Raji (cell line): ENCODE results near the gene SLC9A9.

Source experiments
- POLR2A ChIP-seq: IDR thresholded peaks from 2 replicates; pipeline ENCODE4 v1.6.1; 2011; ENCODE audit warnings: low read depth, low read length, control low read depth; ENCODE audit not compliant: insufficient read depth

SLC9A9 gene

DNA sequence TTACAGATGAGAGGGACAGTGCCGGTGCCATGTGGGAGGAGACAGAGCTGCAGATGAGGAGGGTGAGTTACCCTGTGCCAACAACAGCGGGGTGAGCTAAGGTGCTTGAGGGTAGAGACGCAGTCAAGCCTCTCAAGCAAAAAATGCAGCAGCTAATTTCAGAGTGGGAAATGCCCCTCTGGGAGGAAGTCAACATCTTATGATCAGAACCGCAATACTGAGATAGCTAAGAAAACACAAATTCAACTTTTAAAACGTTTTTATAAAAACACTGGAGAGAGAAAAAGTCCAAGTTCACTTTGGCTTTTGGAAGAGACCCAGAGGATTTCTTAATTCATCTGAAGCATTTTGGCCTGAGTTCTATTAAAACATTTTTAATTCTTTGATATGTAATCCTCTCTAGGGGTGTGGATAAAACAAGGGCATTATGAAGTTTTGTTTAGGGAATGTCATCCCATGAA, 319.2 kb downstream of the SLC9A9 start:
- no peak for TF ChIP-seq POLR2A

- no peak for TF ChIP-seq POLR2A
Measured at GRCh38 chr3:143526011-143526545, 322.2 kb downstream of the SLC9A9 start.

DNA sequence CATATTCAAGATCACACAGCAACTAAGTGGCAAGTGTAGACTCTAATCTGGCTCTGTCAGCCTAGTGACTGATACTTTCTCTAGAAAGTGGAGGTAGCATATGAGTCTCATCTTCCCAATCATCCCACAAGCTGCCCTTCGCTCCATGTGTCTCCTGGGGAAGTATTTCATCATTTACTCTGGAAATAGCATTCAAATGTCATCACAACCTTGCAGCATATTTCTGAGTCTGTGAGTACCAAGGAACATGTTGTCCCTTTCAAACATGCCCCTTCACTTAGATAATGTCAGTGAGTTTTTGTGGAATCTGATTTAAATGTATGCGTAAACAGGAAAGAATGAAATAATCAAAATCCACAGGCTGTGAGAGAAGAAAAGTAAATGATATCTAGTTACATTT, 322.9 kb downstream of the SLC9A9 start:
- TF ChIP-seq POLR2A: no peak

DNA sequence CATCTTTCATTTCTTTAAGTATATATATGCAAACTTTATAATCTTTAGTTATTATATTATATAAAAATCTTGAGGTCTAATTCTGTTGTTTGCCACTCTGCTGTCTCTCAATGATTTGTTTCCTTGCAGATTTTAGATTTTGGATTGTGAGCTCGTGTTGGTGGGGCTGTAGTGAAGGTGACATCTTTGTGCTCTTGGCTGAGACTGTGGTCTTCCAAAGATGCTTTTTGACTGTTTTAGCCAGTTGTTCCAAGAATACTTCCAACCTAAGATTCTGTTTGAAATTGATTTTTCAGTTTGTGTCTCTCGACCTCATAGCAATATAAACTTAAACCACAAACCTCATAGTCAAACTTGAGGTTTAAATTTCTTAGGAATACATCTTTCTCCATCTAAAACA, 326.5 kb downstream of the SLC9A9 start:
- TF ChIP-seq POLR2A: no peak

DNA sequence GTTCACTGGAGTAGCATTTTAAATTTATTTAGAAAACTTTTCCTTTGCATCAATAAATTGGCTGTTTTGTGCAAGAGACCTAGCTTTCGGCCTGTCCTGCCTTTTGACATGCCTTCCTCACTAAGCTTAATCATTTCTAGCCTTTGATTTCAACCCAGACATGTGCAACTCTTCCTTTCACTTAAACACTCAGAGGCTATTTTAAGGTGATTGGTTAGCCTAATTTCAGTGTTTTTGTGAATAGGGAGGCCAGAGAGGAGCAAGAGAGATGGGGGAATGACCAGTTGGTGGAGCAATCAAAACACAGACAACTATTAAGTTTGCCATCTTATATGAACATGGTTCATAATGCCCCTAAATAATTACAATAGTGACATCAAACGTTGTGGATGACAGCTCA, 333.4 kb downstream of the SLC9A9 start:
- TF ChIP-seq POLR2A: no peak

DNA sequence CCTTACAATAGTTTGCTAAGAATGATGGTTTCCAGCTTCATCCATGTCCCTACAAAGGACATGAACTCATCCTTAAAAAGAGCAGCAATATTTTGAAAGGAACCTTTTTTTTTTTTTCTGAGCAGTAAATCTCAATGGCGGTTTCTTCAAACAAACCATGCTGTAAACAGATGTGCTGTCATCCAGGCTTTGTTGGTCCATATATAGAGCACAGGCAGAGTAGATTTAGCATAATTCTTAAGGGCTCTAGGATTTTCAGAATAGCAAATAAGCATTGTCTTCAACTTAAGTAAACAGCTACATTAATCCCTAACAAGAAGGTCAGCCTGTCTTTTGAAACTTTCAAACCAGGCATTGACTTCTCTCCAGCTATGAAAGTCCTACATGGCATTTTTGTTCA, 334.2 kb downstream of the SLC9A9 start:
- TF ChIP-seq POLR2A: no peak

DNA sequence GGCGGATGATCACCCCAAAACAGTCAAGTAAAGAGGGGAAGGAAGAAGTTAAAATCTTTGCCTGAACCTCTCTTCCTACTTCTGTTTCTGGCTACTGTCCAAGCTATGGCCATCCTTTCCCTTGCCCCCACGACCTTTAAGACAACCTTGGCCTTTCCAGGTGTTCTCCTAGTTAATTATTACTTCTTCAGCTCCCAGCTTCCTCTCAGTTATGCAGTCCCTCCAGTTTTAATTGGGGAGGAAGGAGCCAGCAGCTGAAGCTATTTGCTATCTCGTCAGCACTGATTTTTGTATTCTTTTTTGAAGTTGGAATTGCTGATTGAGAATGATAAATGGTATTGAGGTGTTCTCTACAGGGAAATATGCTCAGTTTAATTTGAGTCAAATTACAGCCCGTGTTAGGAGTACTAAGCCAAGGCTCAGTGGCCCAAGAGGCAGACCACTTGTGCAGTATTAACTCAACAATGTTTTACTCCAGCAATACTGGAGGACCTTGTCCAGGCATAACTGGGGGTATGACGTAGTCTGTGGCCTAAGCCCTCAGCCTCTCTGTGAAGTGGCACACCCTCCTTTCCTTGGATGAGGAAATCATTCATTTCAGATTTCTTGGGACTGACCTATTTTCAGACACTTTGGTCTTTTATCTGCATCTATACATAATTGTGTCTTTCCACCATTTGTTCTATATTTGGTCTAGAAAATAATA, 336.9 kb downstream of the SLC9A9 start:
- no peak for TF ChIP-seq POLR2A

DNA sequence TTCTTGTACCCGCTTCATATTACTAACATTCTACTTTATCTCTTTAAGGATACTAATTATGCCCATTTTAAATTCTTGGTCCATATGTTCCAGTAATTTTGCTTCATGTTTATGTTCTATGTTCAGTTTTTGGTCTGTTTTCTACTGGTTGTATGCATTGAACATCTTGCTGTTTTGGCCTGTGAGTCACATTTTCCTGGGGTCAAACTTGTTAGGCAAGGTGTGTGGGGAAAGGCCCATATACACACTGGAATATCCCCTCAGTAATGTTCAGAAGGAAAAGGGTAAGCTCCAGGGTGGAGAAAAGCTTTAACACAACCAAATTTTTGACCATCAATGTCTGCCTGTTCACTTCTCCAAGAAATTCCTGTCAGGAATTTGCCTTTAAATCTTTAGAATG, 337.7 kb downstream of the SLC9A9 start:
- no peak for TF ChIP-seq POLR2A

- TF ChIP-seq POLR2A: no peak
Measured at GRCh38 chr3:143507735-143508580, 340.3 kb downstream of the SLC9A9 start.

- TF ChIP-seq POLR2A: no peak
Measured at GRCh38 chr3:143506190-143506589, 342.1 kb downstream of the SLC9A9 start.

DNA sequence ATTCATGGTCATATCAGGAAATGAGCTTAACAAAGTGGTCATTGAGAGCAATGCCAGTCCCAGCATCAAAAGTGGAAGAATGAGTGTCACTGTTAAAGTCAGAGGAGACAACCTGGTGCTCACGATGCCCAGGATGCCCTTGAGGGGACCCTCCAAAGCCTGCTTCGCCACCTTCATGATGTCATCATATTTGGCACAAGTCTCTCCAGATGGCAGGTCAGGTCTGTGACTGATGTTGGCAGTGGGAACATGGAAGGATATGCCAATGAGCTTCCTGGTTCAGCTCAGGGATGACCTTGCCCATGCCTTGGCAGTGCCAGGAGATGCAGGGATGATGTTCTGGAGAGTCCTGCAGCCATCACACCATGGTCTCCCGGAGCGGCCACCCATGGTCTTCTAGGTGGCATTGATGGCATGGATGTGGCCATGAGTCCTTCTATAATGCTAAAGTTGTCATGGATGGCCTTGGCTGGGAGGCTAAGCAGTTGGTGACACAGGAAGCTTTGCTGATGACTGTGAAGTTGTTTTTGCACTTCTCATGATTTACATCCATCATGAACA, 344.9 kb downstream of the SLC9A9 start:
- no peak for TF ChIP-seq POLR2A

DNA sequence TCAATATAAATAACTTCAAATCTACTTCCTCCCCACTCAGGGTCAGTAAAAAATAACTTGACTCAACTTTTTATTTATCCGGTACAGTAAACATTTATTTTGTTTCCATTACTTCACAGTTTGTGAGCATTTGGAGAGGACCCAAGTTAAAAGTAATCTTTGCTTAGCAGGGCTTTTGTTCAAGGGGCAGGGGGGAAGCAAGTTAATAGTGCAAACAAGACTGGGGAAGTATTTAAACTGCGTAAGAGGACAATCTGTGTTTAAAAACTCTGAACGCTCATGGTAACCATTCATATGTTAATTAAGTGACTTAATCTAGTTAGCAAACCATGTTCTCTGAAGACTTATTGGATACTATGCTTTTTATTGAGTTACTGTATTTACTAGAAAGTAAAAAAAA, 346.2 kb downstream of the SLC9A9 start:
- no peak for TF ChIP-seq POLR2A

DNA sequence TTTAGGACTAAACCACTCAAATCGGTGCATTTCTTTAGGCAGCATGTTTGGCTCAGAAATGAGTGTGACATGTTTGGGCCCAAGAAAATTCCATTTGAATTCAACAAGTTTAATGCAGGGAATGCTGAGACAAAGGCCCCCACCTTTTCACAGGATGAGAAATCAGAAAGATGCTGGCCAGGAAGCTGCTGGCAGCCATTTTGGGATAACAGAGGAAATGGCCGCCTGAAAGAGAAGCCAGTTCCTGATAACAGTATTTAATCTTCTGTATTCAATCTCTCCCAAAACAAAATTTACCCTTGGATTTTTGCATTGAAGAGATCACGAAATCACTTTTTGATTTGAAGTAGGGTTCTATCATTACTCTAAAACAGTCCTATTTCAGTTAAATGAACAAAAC, 350.9 kb downstream of the SLC9A9 start:
- TF ChIP-seq POLR2A: no peak

GRCh38 chr3:143496191-143496590, 352.1 kb downstream of the SLC9A9 start:
- TF ChIP-seq POLR2A: no peak

GRCh38 chr3:143495527-143495926, 352.7 kb downstream of the SLC9A9 start:
- TF ChIP-seq POLR2A: no peak

DNA sequence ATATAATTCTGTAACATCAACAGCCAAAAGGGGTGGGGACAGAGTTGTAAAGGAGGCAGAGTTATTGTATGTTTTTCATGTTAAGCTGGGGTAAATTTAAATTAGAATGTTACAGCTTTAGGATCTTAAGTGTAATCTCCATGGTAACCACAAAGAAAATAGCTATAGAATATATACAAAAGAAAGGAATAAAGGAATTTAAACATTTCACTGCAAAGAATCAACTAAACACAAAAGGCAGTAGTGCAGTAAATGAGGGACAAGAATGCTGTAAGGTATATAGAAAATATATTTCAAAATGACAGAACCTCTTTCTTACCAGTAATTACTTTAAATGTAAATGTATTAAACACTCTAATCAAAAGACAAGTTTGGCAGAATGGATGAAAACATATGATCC, 361.7 kb downstream of the SLC9A9 start:
- TF ChIP-seq POLR2A: no peak
